Measurements from ENCODE around the gene LAMP2. TPM values are rescaled to one million over a fixed set of nuclear protein-coding genes. Genes with fewer than 3 reads are reported as not detected.
A peak's percentile ranks its signal among the peaks of the same experiment; 100 is the strongest.

Gene LAMP2
- total and polyA plus RNA-seq, 2 of the 4 experiments (the other 2 are of a cell fraction) = 78.1 to 129 TPM

DNA sequence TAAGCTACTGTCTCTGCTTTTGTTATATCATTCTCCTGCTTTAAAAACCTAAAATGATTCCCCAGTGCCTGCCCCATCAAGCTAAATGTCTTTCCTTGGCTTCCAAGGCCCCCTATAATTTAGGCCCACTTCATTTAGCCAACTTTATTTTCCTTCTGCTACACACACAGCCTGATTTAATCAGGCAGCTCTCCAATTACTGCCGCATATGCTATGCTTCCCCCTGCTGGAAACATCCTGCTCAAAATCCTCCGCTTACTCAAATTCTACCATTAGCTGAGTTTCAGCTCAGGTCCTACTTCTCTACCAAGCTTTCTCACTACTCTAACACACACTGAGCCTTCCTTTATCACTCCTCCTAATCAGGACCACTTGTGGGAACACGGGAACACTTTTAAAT is 17.0 kb downstream of the LAMP2 start:
- Histone ChIP-seq H2AFZ (replicated peaks; ENCODE audit: low read length, poor library complexity) (no peak overlapping the region), H2BK15ac (ENCODE audit: low read depth, low read length) (no peak overlapping the region), H3K14ac (replicated peaks; ENCODE audit: low read depth, low read length) (no peak overlapping the region), H3K36me3 (ENCODE audit: control insufficient read depth, insufficient read depth, low read length) (peaks cover 5% of the 10 kb centered on the region; the same call in 1 of the 2 replicates), H2BK120ac (ENCODE audit: low read depth, low read length) (no peak overlapping the region), H3K4me1 (ENCODE audit: control insufficient read depth, insufficient read depth, low read length) (no peaks in the 10 kb centered on the region), H4K5ac (ENCODE audit: low read depth, low read length) (no peak overlapping the region), H2AK5ac (ENCODE audit: low read depth, low read length) (no peak overlapping the region), H3K4ac (ENCODE audit: low read depth, low read length) (no peak overlapping the region), H3K27me3 (ENCODE audit: control insufficient read depth, insufficient read depth, low read length) (no peaks in the 10 kb centered on the region), H2AK9ac (replicated peaks; ENCODE audit: low read depth, low read length, poor library complexity) (no peak overlapping the region), H3K9me3 (ENCODE audit: control insufficient read depth, insufficient read depth, low read length) (no peaks in the 10 kb centered on the region), H4K20me1 (ENCODE audit: insufficient read depth, low read length) (no peaks in the 10 kb centered on the region), H3K4me3 (ENCODE audit: insufficient read depth, low read depth, low read length) (no peak overlapping the region), H2BK20ac (ENCODE audit: low read depth, low read length) (no peak overlapping the region), H3K9ac (ENCODE audit: low read depth, low read length) (no peak overlapping the region), H3K56ac (ENCODE audit: extremely low read depth, insufficient read depth, low read length) (no peak overlapping the region), H4K91ac (ENCODE audit: insufficient read depth, low read depth, low read length) (no peak overlapping the region), H3K23ac (ENCODE audit: low read depth, low read length) (no peak overlapping the region), H2BK5ac (ENCODE audit: low read depth, low read length, poor library complexity, severe bottlenecking) (no peak overlapping the region), H3K18ac (ENCODE audit: low read depth, low read length) (no peak overlapping the region), H3K9me1 (ENCODE audit: insufficient read depth, low read length) (no peaks in the 10 kb centered on the region), H3K79me1 (ENCODE audit: low read depth in 1 of 2, low read length in 2 of 2) (no peaks in the 10 kb centered on the region; a peak in 1 of 4 replicates), H3K4me2 (ENCODE audit: low read depth, low read length) (no peak overlapping the region), H3K27ac (ENCODE audit: insufficient read depth, low read length) (no peak overlapping the region), H4K8ac (ENCODE audit: low read depth in 2 of 2, low read length in 2 of 2) (no peak overlapping the region)
- CTCF ChIA-PET = interaction anchor here (0.6 to 1.9 kb wide), 5 partner anchors 9 to 1348 kb away, joined by 3 to 11 read pairs (median 5); no protein-coding TSS in a partner anchor
- in situ Hi-C loops (cut with MboI; ENCODE audit: low sequenced_read_pairs) = no loop called here
- BruUV-seq (replicated peaks) = no TSS peak
- DNase-seq (peak; percentile 26), ATAC-seq (ENCODE audit: low read depth) (no peak; the same call in 1 of the 2 replicates)
- intact Hi-C loops (cut with micrococcal nuclease) = no loop called here
- WGBS, 2 experiments (ENCODE audit: extremely low coverage in 2 of 2, insufficient read length in 1 of 2) = 53% methylated on average over 2 of the region's 3 CpGs; no CpG with 5 or more reads in 1 of the 2 experiments
- dilution Hi-C loops (cut with HindIII; ENCODE audit: low sequenced_read_pairs, unreplicated experiment) = no loop called here
- TF ChIP-seq, protein P1, sequence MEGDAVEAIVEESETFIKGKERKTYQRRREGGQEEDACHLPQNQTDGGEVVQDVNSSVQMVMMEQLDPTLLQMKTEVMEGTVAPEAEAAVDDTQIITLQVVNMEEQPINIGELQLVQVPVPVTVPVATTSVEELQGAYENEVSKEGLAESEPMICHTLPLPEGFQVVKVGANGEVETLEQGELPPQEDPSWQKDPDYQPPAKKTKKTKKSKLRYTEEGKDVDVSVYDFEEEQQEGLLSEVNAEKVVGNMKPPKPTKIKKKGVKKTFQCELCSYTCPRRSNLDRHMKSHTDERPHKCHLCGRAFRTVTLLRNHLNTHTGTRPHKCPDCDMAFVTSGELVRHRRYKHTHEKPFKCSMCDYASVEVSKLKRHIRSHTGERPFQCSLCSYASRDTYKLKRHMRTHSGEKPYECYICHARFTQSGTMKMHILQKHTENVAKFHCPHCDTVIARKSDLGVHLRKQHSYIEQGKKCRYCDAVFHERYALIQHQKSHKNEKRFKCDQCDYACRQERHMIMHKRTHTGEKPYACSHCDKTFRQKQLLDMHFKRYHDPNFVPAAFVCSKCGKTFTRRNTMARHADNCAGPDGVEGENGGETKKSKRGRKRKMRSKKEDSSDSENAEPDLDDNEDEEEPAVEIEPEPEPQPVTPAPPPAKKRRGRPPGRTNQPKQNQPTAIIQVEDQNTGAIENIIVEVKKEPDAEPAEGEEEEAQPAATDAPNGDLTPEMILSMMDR (conservative IDR thresholded peaks at IDR 0.05; ENCODE audit: low read depth, low read length) = peak; percentile 24
- TF ChIP-seq NFE2L2 (IDR thresholded peaks at IDR 0.05; ENCODE audit: low read depth, low read length) (no peak), RAD21 (IDR thresholded peaks at IDR 0.05; ENCODE audit: low read length) (peak; percentile 22; the same call in 1 of the 2 replicates), SMC3 (IDR thresholded peaks at IDR 0.05; ENCODE audit: low read depth, low read length) (0 out of 2 replicates have a peak, but pooled peaks have one; percentile 14)
- POLR2A ChIA-PET (ENCODE audit: unreplicated experiment) = no interaction called here

All from IMR-90 (cell line).